H7 (cell line): ENCODE measurements around the gene SUSD3. TPM values are rescaled to one million over a fixed set of nuclear protein-coding genes. Genes with fewer than 3 reads are reported as not detected.

Source experiments
- DNase-seq: peaks from one replicate; pipeline ENCODE4 v3.0.0; 2012
- H3K27me3 ChIP-seq: 2 replicates; pipeline ENCODE4 v1.6.0; 2011; ENCODE audit warnings: mild to moderate bottlenecking, low read length; ENCODE audit not compliant: control insufficient read depth, insufficient read depth
- H3K36me3 ChIP-seq: replicated peaks from 2 replicates; pipeline ENCODE4 v1.5.1; 2011; ENCODE audit warnings: low read length; ENCODE audit not compliant: control insufficient read depth, insufficient read depth
- H3K4me3 ChIP-seq: 2 replicates; pipeline ENCODE4 v1.5.1; 2011; ENCODE audit warnings: low read depth, mild to moderate bottlenecking, control low read depth, low read length, moderate library complexity; ENCODE audit not compliant: insufficient read depth
- total RNA-seq: library from RNA; depleted of rRNA; stranded (reverse); fragments of >200 nt; shearing (Covaris generic); gene quantifications from 2 replicates; pipeline ENCODE4 v1.2.3, GENCODE V29; 2014

Gene SUSD3
- total RNA-seq, 1 experiment from 2014 or later: 20.3 TPM

DNA sequence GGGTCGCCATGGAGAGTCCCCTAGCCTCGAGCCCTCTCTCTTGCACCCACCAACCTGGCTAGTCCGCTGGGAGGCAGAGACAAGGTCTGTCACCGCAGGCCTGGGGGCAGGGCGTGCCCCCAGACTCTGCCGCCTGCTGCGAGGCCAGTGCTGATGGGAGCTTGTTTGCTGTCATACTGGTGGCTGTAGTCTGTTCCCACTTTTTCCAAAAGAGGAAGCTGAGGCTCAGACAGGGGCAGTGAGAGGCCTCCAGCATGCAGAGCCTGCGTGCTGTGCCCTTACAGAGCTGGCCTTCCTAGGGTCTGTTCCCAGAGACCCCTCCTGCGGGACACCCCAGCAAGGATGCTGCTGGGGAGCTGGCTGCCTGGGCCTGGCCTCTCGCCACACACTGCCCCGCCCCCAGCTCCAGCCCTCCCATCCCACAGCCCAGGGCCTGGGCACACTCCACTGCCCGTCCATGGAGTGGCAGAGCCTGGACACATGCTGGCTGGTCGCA, 21.0 kb upstream of the SUSD3 start:
- peak; percentile 76 for DNase-seq
- Histone ChIP-seq H3K36me3 (no peaks in the 10 kb centered on the region), H3K4me3 (no peak overlapping the region), H3K27me3 (no peaks in the 10 kb centered on the region)

DNA sequence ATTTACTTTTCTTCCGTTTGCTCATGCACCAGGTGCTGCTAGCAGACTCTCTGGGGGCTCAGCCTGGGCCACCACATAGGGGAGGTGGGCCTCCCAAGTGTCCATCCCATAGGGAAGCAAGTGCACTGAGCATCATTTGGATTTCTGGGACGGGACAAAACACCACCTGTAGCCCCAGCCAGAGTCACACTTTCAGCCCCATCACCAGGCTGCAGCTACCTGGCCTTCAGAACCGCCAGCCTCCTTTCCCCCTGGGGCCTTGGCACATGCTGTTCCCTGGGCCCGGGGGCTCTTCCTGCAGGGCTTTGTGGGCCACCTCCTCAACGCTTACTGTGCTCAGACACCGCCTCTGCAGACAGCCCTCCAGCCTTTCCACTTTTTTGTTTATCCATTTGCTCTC, 19.6 kb upstream of the SUSD3 start:
- no peak for DNase-seq
- no peaks in the 10 kb centered on the region for H3K27me3 ChIP-seq
- no peaks in the 10 kb centered on the region for H3K36me3 ChIP-seq
- no peak overlapping the region for H3K4me3 ChIP-seq

GRCh38 chr9:93039456-93039855, 19.0 kb upstream of the SUSD3 start:
- H3K4me3 ChIP-seq: no peak overlapping the region
- no peaks in the 10 kb centered on the region for H3K36me3 ChIP-seq
- DNase-seq: no peak
- no peaks in the 10 kb centered on the region for H3K27me3 ChIP-seq

- H3K36me3 ChIP-seq: no peaks in the 10 kb centered on the region
- no peak for DNase-seq
- no peak overlapping the region for H3K4me3 ChIP-seq
- H3K27me3 ChIP-seq: no peaks in the 10 kb centered on the region
Measured at GRCh38 chr9:93039976-93040375, 18.5 kb upstream of the SUSD3 start.

DNA sequence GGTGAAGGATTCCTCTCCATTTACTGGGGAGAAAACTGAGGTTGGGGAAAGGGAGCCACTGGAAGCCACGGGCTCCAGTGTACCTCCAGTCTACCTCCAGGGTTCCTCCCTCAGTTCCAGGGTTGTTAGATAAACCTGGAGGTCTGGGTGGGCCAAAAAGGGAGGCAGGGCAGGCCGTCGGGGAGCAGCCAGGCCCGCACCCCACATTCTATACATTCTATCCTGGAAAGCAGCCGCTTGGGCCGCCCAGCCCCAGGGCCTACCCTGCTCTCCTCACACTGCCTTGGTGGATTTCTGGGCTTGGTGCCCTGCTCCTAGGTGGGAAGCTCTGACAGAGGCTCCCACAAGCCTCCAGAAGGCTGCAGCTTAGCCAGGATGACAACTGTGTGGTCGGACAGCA, 18.1 kb upstream of the SUSD3 start:
- Histone ChIP-seq H3K36me3 (no peaks in the 10 kb centered on the region), H3K4me3 (no peak overlapping the region), H3K27me3 (no peaks in the 10 kb centered on the region)
- no peak for DNase-seq

DNA sequence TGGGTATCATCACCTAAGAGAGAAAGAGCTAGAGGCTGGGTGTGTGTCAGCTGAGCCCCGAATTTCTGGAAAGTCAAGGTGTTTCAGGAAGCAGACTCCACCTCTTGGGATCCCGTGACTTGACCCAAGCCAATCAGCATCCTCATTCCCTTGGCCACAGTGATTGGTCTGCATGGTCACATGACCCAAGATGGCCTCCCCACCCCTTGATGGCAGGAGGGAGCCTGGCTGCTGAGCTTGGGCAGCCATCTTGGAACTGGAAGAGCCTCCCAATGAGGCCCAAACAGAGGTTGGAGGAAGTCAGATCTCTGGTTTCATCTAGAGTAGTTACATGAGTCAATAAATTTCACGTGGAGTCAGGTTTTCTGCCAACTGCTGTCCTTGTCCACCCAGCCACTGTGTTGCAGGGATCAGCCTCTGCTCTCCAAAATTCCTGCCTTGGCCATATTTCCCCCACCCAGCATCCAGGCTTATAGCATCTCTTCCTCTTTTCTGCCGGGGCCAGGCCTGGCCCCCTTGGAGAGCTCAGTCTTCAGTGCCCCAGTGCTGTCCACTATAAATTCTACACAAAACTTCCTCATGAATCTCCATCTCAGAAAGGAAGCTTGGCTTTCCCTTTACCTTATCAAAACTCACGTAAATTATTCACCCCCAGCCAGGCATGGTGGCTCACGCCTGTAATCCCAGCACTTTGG, 17.2 kb upstream of the SUSD3 start:
- no peaks in the 10 kb centered on the region for H3K36me3 ChIP-seq
- no peaks in the 10 kb centered on the region for H3K27me3 ChIP-seq
- DNase-seq: peak; percentile 65
- no peak overlapping the region for H3K4me3 ChIP-seq

DNA sequence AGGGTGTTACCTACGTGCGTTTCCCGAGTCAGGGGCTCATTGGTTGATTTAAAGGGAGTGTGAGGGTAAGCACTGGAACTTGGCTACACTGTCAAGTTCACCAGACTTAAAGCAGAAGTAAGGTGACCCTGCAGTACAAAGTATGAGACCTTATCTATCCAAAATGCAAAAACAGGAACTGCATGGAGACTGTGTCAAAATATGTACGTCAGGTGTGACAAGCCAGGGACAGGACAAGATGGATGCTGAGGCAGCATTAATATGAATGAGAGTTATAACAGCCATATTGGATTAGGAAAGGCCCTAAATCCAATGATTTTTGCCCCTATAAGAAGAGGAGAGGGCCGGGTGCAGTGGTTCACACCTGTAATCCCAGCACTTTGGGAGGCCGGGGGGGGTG, 15.4 kb upstream of the SUSD3 start:
- Histone ChIP-seq H3K4me3 (no peak overlapping the region), H3K36me3 (no peaks in the 10 kb centered on the region), H3K27me3 (no peaks in the 10 kb centered on the region)
- DNase-seq: no peak

GRCh38 chr9:93045521-93045920, 13.0 kb upstream of the SUSD3 start:
- Histone ChIP-seq H3K4me3 (no peak overlapping the region), H3K27me3 (no peaks in the 10 kb centered on the region), H3K36me3 (no peaks in the 10 kb centered on the region)
- DNase-seq: no peak

DNA sequence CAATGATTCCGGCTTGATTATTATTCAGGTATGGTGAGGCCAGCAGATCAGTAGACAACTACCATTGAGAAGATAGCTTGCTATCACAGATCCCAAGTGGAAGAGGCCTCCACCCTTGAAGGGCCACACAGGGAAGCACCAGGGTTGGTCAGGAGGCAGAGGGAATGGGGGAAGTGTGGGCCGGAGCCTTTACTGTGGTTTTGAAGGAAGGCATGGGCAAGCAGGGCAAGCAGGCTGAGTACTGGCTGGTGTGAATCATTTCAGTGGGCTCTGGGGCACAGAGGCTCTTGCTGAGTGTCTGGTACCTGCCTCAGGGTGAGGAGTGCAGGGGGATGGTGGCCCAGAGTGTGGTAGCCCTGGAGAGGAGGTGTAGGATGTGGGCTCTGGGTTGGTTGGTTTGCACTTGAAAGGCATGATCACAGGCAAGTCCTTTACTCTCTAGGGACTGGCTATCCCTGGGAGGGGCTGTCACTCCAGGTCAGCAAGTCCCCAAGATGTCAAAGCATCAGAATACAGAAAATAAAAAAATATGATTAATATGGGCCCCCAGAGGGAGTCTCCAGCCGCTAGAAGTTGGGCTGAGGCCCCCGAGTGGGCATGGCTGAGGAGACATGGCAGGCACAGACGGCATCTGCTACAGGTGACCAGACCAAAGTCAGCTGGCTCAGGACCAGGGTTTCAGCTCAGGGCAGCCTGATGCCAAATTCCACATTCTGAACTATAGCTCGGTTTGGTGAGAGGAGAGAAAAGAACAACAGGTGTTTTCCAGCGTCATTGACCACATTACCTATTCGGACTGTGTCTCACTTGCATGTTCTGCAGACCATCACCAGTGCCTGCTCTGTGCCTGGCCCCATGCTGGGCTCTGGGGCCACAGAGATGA, 9.7 kb upstream of the SUSD3 start:
- H3K27me3 ChIP-seq: no peaks in the 10 kb centered on the region
- no peak overlapping the region for H3K4me3 ChIP-seq
- DNase-seq: no peak
- H3K36me3 ChIP-seq: no peaks in the 10 kb centered on the region

GRCh38 chr9:93049491-93049890, 9.0 kb upstream of the SUSD3 start:
- Histone ChIP-seq H3K4me3 (no peak overlapping the region), H3K27me3 (no peaks in the 10 kb centered on the region), H3K36me3 (no peaks in the 10 kb centered on the region)
- DNase-seq: no peak

DNA sequence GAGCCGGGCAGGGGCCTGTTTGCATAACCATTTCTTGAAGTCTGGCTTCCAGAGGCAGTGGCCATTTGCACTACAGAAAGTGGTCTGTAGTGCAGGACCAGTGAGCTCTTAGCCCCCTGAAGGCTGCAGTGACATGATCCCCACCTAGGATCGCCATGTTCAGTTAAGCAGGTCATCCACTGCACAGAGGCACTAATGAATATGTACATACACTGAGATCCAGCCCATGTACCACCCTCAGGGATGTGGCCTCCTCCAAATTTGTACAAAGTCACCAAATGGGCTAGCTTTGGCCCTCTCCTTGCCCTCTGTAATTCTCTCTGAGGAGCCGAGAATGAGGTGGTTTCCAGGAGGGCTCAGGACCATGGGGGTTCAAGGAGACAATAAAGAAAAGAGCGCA, 8.3 kb upstream of the SUSD3 start:
- Histone ChIP-seq H3K36me3 (no peaks in the 10 kb centered on the region), H3K27me3 (no peaks in the 10 kb centered on the region), H3K4me3 (no peak overlapping the region)
- DNase-seq: no peak

- no peaks in the 10 kb centered on the region; the same call in 1 of the 2 replicates for H3K27me3 ChIP-seq
- no peaks in the 10 kb centered on the region for H3K36me3 ChIP-seq
- DNase-seq: no peak
- no peak overlapping the region for H3K4me3 ChIP-seq
Measured at GRCh38 chr9:93051680-93052089, 6.8 kb upstream of the SUSD3 start.

DNA sequence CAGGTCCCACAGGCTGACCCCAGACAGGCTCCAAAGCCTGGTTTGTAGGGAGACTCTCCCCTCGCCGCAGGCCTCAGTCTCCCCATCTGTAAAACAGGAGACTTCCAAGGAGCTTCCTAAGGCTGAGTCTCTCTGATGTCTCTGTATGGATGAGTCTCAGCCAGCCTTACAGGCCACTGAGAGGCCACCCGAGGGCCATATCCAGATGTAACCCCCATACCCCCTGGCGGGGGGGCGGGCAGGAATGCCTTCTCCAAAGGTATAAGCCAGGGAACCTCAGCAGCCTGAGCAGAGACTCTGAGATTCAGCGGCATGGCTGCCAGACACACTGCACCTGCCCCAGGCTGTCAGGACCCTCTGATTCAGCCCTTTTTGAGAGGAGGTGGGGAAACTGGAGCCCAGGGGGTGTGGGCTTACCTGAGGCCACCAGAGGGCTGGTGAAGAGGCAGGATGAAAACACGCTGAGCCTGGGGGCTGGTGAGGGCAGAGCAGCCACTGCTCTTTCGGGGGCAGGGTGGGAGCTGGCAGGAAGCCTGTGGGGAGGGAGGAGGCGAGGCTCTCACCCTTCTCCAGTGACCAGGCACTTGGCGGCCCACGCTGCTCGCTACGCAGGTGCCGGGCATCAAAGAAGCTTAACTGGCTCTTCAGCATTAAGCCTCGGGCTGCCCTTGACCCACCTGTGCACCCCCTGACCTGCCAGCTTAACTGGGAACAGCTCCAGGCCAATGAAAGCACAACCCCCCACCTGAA, 5.5 kb upstream of the SUSD3 start:
- H3K36me3 ChIP-seq: no peaks in the 10 kb centered on the region
- H3K4me3 ChIP-seq: no peak overlapping the region
- peak; percentile 84 for DNase-seq
- no peaks in the 10 kb centered on the region; the same call in 1 of the 2 replicates for H3K27me3 ChIP-seq

- Histone ChIP-seq H3K36me3 (no peaks in the 10 kb centered on the region), H3K27me3 (peaks cover 1% of the 10 kb centered on the region; the same call in 1 of the 2 replicates), H3K4me3 (no peak overlapping the region)
- no peak for DNase-seq
Measured at GRCh38 chr9:93053781-93054331, 4.6 kb upstream of the SUSD3 start.
